Measurements from ENCODE around the gene MYLK4.
"Not testable (repeated sequence)": the region's sequence is repeated elsewhere in the genome, so short reads cannot be mapped to it uniquely, and the experiment has no call there.

Gene MYLK4

GRCh38 chr6:2780102-2780737, 29.5 kb upstream of the MYLK4 start:
- DNase-seq (ENCODE audit: low read depth, low spot score), result no peak

DNA sequence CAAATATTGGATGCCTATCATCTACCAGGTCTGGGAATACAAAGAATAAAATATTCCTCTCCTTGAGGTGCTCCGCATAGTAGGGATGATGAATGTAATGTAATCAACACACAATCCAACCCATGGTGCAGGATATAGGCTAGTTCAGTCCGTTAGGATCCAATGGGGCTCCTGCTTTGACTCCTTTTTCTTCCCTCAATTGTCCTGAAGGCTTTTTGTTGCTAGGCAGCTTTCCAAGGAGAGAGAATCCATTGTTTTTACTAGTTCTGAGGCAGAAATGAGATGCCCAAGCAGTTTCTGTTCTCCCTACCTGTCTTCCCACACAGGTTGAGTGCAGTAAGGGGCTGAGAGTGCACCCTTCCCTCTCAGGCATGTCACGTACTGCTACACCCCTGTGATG, 26.5 kb upstream of the MYLK4 start:
- no peak for DNase-seq (ENCODE audit: low read depth, low spot score)

- DNase-seq (ENCODE audit: low read depth, low spot score), result no peak
Measured at GRCh38 chr6:2775003-2775402, 24.3 kb upstream of the MYLK4 start.

GRCh38 chr6:2773449-2773848, 22.7 kb upstream of the MYLK4 start:
- no peak for DNase-seq (ENCODE audit: low read depth, low spot score)

DNA sequence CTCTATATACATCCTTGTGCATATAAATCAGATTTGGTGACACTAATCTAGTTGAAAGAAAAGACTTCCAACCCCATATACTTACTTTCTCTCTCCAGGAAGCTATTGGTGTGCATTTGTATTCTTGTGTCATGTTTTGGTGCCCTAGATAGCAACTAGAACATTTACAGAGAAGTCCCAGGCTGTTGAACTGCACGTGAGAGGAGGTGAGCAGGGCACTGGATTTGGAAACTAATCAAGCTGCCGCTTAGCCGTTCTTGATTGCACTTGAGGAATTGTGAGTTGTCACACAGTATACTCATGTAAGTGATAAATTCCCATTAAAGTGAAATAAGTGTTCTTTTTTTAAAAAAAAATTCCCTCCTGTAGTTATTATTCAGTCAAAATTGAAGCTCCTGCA, 22.1 kb upstream of the MYLK4 start:
- DNase-seq (ENCODE audit: low read depth, low spot score), result no peak

GRCh38 chr6:2771079-2771478, 20.4 kb upstream of the MYLK4 start:
- peak; percentile 53 for DNase-seq (ENCODE audit: low read depth, low spot score)

- peak; percentile 31 for DNase-seq (ENCODE audit: low read depth, low spot score)
Measured at GRCh38 chr6:2770171-2770570, 19.4 kb upstream of the MYLK4 start.

GRCh38 chr6:2768696-2769095, 18.0 kb upstream of the MYLK4 start:
- no peak for DNase-seq (ENCODE audit: low read depth, low spot score)

DNA sequence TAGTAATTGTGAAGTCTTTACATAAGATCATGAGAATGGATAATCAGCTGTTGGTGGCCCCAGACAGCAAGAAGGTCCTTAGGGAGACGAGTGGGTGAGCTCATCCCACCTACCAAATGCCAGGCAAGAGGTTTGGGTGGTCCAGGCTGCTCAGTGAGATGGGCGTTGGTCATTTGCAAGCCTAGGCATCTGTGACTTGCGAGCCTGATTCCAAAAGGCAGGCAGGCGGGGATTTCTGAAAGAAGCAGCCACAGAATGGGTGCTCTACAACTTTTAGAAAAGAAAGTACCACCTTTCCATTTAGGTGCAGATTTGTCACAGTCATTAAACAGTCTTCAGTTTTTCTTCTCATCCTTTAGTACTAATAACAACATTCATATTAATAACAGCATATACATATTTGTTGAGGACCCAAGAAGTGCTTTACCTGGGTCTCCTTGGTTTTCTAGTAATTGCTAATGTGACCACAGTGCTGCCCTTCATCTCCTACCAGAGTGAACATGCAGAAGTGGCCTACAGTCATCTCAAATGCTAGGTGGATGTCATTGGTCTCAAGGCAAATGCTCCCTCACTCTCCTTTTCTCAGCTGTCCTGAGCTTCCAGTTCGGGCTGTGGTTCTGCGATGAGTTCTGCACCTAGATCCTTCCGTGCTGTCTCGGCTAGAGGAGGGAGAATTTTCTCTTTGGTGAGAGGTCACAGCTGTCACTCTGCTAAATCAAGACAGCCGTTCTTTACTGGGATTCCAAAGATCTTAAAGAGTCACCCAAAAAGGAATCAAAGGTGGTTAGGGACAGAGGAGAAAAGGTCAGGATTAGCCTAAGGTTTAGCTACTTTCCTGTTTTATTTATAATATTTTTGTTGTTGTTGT, 17.2 kb upstream of the MYLK4 start:
- peak; percentile 16 for DNase-seq (ENCODE audit: low read depth, low spot score)

DNA sequence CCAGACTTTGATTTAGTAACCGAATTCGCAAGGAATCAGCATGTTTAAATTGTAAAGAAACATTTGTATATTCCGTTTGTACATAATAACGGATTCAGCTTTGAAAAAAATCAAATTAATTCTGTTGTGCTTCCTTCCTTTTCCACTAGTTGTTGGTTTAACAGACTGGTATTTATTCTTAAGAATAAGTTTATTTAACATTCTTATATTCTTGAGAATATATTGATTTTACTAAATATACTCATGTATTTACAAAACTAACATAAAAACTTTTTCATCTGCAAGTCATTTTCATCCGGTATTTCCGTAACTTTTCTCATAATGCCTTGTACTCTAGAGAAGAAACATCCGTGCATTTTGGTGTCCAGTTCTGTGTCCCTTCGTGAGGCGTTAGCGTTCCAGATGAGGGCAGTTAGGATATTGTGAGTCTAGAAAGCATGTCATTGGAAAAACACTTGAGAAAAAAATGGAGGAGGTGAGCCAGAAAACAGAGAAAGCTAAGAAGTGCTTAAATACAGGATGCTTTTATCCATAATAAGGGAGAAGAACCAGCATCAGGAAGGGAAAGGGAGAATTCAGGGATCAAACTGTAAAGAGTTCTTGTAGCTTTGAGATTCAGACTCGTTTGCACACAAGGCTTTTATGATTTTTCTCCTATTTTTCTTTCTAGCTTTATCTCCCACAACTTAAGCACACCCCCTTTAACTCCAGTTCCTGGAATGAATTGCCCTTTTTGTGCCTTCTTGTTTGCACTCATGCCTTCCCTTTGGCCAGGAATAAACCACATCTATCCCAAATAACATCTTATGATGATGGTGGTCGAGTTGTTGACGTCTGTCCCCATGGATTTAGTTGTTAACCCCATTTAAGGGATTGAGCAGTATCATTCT, 16.3 kb upstream of the MYLK4 start:
- no peak for DNase-seq (ENCODE audit: low read depth, low spot score)

DNA sequence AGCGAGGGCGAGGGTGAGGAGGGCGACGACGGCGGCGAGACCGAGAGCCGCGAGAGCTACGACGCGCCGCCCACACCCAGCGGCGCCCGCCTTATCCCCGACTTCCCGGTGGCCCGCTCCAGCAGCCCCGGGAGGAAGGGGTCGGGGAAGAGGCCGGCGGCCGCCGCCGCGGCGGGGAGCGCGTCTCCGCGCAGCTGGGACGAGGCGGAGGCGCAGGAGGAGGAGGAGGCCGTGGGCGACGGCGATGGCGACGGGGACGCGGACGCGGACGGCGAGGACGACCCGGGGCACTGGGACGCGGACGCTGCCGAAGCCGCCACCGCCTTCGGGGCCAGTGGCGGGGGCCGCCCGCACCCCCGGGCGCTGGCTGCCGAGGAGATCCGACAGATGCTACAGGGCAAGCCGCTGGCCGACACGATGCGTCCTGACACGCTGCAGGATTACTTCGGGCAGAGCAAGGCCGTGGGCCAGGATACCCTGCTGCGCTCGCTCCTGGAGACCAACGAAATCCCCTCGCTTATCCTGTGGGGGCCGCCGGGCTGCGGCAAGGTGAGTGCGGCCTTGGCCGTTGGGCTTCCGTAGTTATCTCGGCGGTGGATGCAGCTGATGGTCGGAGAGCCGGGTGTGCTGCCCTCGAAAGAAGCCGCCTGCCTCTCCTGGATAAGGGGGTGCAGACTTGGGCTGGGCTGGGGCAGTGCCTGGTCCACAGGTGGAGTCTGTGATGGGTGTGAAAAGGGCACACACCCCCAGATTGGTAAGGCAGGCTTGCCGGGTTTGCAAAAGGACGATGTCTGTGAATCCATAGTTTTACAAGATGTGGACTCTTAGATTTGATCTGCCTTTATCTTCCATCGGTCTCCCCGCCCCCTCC, 15.4 kb upstream of the MYLK4 start:
- DNase-seq (ENCODE audit: low read depth, low spot score), result peak; percentile 53

DNA sequence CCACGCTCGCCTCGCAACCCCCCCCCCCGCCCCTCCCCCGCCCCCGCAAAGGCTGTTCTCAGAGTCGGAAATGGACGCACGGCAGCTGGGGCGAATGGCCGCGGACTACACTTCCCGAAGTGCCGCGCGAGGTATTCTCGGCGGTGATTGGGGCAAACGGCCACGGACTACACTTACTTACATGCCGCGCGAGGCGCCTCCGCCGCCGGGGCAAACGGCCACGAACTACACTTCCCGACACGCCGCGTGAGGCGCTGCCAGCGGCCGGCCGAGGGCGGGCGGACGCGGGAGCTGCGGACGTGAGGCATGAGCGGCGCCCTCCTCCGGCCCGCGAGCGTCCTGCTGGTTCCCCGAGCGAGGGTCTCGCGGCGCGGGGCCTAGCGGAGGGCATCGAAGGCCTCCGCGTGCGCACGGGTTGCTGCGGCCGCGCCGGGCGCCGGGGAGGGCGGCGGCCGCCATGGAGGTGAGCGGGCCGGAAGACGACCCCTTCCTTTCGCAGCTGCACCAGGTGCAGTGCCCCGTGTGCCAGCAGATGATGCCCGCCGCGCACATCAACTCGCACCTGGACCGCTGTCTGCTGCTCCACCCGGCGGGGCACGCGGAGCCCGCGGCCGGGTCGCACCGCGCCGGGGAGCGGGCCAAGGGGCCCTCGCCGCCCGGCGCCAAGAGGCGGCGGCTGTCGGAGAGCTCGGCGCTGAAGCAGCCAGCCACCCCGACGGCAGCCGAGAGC, 14.6 kb upstream of the MYLK4 start, which contains the start of gene WRNIP1:
TSS of gene WRNIP1 (plus strand) at position 228 of the 730 bp plus-strand sequence. CDS start at position 458, 230 bp downstream.
- DNase-seq (ENCODE audit: low read depth, low spot score), result peak; percentile 98

DNA sequence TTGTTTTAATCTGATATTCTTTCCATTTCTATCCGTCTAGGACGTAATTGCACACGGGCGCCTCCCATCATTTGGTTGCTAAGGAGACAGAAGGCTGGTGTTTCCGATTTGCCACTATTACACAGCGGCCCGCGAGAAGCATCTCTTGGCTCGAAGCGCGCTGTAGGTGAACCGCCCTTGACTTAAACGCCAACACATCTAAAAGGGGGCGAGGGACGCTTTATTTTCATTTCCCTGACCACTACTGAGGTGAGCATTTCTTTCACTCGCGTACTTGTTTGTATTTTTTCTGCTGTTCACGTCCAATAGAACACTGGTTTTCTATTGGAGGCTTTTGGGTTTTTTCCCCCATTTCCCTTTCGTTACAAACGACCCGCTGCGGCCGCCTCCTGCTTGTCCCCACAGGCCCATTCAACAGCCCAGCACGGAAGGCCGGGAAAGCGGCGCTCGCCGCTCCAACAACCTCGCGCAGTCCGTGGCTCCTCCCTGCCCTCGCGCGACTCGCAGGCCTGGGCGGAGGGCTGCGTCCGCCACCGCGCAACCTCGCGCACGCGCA, 14.0 kb upstream of the MYLK4 start:
- DNase-seq (ENCODE audit: low read depth, low spot score), result no peak

- DNase-seq (ENCODE audit: low read depth, low spot score), result no peak
Measured at GRCh38 chr6:2763876-2764540, 13.3 kb upstream of the MYLK4 start.

DNA sequence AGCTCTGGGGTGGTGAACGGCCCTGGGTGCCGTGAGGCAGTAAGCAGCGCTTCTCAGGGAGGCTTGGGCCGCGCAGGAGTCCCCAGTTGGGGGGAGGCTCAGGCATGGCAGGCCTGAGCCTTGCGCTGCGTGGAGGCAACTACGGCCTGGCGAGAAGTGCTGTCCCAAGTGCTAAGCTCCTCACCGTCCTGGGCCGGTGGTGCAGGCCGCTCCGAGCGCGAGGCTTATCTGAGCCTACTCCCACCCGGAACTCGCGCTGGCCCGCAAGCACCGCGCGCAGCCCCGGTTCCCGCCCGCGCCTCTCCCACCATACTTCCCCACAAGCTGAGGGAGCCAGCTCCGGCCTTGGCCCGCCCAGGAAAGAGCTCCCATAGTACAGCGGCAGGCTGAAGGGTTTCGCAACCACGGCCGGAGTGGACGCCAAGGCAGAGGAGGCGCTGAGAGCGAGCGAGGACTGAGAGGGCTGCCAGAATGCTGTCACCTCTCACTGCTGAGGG, 12.7 kb upstream of the MYLK4 start:
- no peak for DNase-seq (ENCODE audit: low read depth, low spot score)

DNA sequence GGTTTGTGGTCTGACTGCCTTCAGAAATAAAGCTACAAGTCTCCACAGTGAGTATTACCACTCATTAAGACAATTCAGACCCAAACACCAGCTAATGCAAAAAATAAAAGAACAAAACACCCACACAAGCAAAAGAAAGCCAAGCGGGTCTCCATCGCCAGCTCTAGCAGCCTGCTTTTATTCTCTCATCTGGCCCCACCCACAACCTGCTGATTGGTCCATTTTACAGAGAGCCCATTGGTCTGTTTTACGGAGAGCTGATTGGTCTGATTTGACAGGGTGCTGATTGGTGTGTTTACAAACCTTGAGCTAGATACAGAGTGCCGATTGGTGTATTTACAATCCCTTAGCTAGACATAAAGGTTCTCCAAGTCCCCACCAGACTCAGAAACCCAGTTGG, 12.1 kb upstream of the MYLK4 start:
- not testable (repeated sequence) for DNase-seq (ENCODE audit: low read depth, low spot score)

GRCh38 chr6:2760882-2761842, 10.4 kb upstream of the MYLK4 start:
- DNase-seq (ENCODE audit: low read depth, low spot score), result no peak

DNA sequence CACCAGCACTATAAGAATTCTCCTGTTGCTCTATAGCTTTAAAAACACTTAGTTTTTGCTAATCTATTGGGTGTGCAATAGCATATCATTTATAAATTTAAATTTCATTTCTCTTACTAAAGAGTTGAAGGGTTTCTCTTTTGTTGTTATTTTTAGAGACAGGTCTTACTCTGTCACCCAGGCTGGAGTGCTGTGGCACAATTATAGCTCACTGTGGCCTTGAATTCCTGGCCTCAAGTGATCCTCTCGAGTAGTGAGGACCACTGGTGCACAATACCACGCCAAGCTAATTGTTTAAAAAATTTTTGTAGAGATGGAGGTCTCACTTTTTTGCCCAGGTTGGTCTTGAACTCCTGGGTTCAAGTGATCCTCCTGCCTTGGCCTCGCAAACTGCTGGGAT, 8.3 kb upstream of the MYLK4 start:
- no peak for DNase-seq (ENCODE audit: low read depth, low spot score)
